PC-3 (cell line): ENCODE measurements around the gene ZNF80.

Experiments used
- CTCF ChIP-seq: fragments of 300-600 bp; sonication (generic); conservative IDR thresholded peaks from 2 replicates; pipeline ENCODE4 v1.5.1; 2017; ENCODE audit warnings: antibody characterized with exemption, low read depth, mild to moderate bottlenecking, low read length
- EZH2 ChIP-seq: fragments of 300-600 bp; sonication (generic); IDR thresholded peaks from one replicate; pipeline ENCODE4 v1.6.1; 2017; ENCODE audit warnings: antibody characterized with exemption, mild to moderate bottlenecking, low read length; ENCODE audit not compliant: unreplicated experiment

- TF ChIP-seq CTCF (no peak), EZH2 (no peak)
Measured at GRCh38 chr3:114259566-114259965, 22.2 kb upstream of the ZNF80 start.
